Measurements from ENCODE around the gene AXL.

DNA sequence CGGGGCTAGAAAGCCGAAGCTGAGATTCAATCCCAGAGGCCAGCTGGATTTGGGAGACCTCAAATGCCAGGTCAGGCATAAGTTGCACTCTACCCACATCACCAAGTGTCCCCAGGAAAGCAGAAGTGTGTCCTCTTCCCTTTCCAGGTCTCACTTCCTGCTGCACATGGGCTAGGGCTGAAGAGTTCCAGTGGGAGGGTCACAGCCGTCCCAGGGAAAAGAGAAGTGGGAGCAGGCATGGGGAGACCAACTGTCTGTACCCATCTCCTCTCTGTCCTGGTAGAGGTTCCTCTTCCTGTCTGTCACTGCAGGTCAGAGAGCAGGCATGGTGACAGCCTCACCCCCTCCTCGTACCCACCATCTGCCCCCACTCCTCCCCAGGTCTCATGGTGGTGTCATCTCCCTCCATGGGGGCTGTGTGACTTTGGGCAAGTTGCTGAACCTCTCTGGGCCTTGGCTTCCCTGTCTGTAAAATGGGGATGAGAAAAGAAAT lies 14.8 kb downstream of the AXL start:
- TF ChIP-seq POLR2AphosphoS5 (IDR thresholded peaks at IDR 0.05; ENCODE audit: low read depth, low read length) (no peak), POLR2A (IDR thresholded peaks at IDR 0.05; ENCODE audit: low read depth, low read length) (no peak)

Data from GM12892 (cell line).